NCI-H146 treated with DMSO at 0.1 percent for 48 hours (cell line): Measurements from ENCODE around the gene EIF4E1B.

ENCODE experiments used
- DNase-seq: peaks from one replicate; lab custom pipeline; 2025; ENCODE audit not compliant: unreplicated experiment; lab: John Stamatoyannopoulos, UW

EIF4E1B gene

DNA sequence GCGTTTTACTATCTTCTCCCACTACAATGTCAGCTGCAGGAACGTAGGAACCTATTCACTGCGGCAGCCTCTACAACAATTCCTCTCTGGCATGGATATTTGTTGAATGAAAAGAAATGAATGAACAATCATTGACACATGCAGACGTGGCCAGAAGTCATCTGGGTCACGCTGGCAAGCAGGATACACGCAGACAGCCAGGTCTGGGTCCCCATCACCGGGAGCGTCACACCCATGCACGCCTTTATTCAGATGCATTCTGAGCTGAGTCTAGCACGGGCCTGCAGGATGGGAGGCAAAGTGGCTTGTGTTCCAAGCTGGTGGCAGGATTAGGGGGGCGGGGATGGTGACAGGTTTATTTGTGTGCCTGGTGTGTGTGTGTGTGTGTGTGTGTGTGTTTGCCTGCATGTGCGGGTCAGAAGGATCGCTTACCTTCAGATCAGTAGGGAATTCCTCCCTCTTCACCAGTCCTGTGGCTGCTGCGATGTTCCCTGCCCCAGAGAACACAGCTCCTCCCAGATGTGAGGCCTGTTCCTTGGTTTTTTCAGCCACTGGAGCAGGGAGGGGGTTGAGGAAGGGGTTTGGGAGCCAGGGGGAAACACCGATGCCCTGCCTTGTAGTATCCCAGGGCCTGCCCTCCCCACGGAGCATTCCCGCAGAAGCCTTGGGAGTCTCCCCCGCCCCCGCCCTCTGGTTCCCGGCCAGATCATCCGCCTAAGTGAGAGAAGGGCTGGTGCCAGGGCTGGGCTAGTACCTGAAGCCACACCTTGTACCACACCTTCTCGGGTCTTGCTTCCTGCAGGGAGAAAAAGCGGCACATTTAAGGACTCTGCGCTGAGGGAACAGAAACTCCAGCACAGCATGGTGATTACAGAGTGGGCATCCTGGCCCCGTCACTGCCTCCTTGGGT, 4.3 kb upstream of the EIF4E1B start:
- no peak for DNase-seq

GRCh38 chr5:176626876-176627236, 3.6 kb upstream of the EIF4E1B start:
- no peak for DNase-seq

- no peak for DNase-seq
These were observed 2.9 kb upstream of the EIF4E1B start for GRCh38 chr5:176627582-176627981.

- DNase-seq: no peak
These were observed 1.9 kb upstream of the EIF4E1B start for GRCh38 chr5:176628406-176629228.

- DNase-seq: no peak
These were observed 1.1 kb upstream of the EIF4E1B start for GRCh38 chr5:176629317-176629852.

- DNase-seq: no peak
These were observed 277 bp downstream of the EIF4E1B start for GRCh38 chr5:176630681-176631222.

- DNase-seq: no peak
These were observed 1.1 kb downstream of the EIF4E1B start for GRCh38 chr5:176631383-176632200.

GRCh38 chr5:176632745-176633144, 2.3 kb downstream of the EIF4E1B start:
- DNase-seq: no peak

- DNase-seq: no peak
These were observed 3.1 kb downstream of the EIF4E1B start for GRCh38 chr5:176633598-176633997.

DNA sequence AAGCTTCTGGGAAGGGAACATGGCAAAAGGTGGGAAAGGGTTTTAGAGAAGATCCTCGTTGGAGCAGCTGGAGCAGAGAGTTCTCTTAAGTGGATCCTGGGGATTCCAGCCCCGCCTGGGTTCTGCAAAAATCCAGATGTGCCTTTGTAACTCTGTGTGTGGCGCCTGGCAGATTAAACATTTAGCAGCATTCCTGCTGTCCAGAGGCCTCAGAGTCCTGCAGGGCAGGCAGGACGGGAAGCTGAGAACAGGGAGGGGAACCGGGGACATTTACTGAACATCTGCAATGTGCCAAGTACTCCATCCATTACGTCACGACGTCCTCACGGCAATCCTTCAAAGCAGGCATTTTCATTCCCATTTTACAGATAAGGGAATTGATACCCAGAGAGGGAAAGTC, 6.0 kb downstream of the EIF4E1B start:
- DNase-seq: no peak

DNA sequence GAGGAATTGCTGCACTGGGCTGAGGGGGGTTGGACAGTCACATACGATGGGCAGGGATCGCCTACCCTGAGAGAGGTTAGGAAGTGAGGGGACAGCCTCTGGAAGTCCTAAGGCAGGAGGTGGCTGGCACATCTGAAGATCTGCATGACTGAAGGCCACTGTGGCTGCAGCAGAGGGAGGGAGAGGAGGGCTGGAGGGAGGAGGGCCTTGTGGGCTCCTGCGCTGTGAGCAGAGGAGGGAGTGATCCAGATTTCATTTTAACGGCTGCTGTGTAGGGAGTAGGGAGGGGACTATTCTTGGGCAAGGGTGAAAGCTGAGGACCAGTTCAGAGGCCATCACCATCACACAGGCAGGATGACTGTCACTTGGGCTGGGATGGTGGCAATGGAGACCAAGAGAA, 7.1 kb downstream of the EIF4E1B start:
- DNase-seq: no peak

- DNase-seq: no peak
These were observed 8.0 kb downstream of the EIF4E1B start for GRCh38 chr5:176638437-176638836.

DNA sequence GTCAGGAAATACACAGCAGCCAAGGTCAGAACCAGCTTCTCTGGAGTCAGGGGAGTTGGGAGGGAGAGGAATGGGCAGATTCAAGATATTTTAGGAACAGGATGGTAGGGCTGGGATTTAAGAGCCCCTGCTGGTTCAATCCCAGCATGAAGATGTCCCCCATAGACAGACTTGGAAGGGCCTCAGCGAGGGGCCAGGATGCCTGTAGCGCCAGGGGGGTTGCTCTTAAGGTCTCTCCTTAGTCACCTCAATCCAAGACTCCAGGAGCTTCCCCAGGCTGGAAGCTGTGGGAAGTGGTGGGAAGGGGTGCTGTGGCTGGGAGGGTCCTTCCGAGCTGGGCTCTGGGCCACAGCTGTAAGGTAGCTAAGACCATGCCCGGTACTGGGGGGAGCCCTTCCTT, 8.7 kb downstream of the EIF4E1B start:
- no peak for DNase-seq

DNA sequence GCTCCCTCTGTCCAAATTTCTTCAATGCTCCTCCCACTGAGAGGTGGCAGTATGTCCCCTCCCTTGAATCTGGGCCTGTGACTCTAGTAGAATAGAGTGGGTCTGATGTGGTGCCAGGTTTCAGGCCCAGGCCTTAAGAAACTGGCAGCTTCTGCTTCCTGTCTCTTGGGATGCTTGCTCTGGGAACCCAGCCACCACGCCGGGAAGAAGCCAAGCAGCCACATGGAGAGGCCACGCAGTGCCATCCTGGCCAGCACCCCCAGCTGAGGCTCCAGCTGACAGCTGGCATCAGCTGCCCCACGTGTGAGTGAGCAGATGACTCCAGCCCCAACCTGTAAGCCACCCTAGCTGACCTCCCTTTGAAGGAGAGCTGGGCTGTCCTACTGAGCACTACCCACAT, 9.5 kb downstream of the EIF4E1B start:
- no peak for DNase-seq

DNA sequence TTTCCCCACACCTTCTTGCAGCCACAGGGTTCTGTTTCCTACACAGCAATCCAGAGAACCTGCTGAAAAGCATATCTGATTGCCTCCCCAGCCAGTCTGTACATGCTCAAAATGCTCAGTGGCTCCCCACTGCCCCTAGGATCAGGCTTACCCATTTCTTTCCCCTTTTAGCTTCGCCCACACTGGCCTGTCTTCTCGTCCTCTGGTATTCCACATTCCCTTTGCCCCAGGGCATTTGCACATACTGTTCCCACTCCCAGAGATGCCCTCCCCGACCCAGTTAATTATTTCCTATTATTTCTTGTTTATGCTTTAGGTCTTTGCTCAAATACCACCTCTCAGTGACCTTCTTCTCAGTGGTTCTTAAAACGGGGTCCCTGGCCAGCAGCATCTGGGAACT, 10.1 kb downstream of the EIF4E1B start:
- no peak for DNase-seq

DNA sequence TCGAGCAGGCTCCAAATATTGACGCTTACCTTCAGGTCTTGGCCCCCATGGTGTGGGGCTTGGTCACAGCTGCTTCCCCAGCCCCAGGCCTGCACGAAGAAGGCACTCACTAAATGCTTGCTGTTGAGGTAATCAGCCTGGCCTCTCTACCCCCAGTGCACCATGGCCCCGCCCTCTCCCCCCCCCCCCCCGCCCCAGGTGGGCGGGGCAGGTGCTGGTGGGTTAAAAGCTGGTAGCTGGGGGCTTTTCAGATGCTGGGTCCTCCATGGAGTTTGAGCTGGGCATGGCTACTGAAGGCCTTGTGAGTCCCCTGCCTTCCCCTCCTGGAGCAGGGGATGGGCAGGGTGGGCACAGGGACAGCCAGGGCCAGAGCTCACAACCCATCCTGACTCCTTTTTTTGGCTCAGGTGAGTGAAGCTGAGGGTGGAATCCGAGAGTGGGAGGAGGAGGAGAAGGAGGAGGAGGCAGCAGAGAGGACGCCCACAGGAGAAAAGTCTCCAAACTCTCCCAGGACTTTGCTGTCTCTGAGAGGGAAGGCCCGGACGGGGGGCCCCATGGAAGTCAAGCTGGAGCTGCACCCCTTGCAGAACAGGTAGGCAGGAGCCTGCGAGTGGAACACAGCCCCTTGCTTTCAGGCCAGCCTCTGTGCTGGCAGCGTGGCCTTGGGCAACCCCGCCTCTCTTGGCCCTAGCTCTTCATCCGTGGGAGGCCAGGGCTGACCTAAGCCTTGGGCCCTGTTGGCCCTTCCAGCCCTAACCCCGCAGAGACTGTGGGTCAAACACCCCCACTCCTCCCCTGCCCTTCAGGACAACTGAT, 12.4 kb downstream of the EIF4E1B start:
- DNase-seq: no peak

DNA sequence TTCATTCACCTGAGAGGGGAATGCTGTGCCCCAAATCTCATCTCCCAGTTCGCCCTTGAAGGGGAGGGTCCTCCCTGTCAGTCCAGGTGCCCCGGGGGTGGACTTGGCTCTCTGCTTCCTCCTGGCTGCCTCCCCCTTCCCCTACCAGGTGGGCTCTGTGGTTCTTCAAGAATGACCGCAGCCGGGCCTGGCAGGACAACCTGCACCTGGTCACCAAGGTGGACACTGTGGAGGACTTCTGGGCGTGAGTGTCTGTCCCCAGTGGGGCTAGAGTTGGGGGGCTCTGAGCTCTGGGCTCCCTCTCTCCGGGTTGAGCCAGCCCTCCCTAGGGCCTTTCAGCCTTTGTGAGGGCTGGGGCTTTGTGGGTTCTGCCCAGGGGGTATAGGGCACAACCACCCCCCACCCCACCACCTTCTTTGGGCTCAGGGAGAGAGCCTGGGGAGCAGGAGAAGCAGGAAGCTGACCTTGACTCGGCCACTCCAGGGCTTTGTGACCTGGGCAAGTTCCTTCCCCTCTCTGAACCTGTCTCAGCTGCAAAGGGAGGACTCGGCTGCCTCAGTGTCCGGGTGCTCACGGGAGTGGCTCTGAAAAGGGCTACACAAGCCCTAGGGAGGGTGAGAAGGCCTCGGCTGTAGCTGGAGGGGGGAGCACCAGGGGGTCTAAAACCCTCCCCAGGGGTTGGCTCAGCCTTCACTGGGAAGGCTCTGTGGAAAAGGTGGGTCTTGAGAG, 13.2 kb downstream of the EIF4E1B start:
- no peak for DNase-seq

DNA sequence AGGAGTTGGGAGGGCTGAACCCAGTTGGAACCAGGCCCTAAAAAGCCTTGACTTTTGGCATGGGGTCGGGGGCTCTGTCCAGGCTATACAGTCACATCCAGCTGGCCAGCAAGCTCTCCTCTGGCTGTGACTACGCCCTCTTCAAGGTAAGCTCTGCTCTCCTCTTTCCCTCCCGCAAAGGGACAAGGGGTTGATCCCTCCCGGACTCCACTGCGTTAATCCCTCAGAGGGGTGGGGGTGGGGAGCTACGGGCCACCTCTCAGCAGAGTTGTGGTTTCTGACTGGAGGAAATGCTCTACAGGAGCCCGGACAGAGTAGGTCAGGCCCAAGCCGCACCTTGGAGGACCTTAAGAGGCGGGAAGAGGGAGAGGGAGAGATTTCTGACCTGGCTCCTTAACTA, 13.8 kb downstream of the EIF4E1B start:
- no peak for DNase-seq
